ENCODE results near the gene THAP7. TPM values are rescaled to one million over a fixed set of nuclear protein-coding genes. Genes with fewer than 3 reads are reported as not detected.

The THAP7 gene
- total and polyA plus RNA-seq, 9 of the 15 experiments (the other 6 are each of a cell fraction or from before 2014, with no cell fraction given), result 7.9 to 263 (median 84.1) TPM

DNA sequence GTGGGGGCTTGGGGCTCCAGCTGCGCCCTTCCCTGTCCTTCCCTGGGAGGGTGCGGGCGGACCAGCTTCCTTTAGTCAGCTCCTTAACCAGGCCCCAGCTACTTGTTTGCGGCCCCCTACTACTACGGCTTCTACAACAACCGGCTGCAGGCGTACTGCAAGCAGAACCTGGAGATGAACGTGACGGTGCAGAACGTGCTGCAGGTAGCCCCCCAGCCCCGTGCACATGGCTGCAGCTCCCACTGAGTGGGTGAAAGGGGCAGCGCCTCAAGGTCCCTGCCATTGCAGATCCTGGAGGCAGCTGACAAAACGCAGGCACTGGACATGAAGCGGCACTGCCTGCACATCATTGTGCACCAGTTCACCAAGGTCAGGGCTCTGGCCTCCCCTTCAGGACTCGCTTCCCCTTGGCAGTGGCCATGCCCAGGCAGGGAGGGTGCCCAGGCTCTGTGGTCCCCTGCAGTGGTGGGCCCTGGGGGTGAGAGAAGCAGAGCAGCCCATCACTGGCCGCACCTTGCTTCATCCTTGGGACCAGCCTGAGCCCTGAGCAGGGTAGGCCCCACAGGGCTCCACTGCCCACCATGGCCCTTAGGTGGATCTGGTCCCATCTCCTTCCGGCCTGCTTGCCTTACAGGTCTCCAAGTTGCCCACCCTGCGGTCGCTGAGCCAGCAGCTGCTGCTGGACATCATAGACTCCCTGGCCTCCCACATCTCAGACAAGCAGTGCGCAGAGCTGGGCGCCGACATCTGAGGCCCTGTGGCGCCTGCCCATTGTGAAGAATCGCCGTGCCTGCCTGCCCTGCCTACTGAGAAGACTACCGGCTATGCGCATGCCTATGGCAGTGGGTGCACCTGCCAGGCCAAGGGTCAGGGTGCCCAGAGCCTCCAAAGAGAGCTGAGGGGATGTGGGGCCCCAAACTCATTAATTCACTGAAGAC lies 5.1 kb downstream of the THAP7 start (continued):
- TF ChIP-seq ZNF253 (CRISPR knock-in tag; conservative IDR thresholded peaks at IDR 0.05) (0 out of 2 replicates have a peak, but pooled peaks have one; percentile 7), MYC (IDR thresholded peaks at IDR 0.05; ENCODE audit: low read depth, low read length) (no peak), MYC (CRISPR knock-in tag; IDR thresholded peaks at IDR 0.05; ENCODE audit: borderline replicate concordance, low read depth) (0 out of 2 replicates have a peak, but pooled peaks have one; percentile 24), SREBF1 (IDR thresholded peaks at IDR 0.05; ENCODE audit: borderline replicate concordance, low read depth, low read length) (0 out of 2 replicates have a peak, but pooled peaks have one; percentile 11), SETDB1 (IDR thresholded peaks at IDR 0.05; ENCODE audit: low read length) (peak; percentile 3), ZFP30 (CRISPR knock-in tag; IDR thresholded peaks at IDR 0.05; ENCODE audit: borderline replicate concordance) (peak; percentile 33; the same call in 1 of the 2 replicates), RHOXF2B (CRISPR knock-in tag; conservative IDR thresholded peaks at IDR 0.05) (0 out of 2 replicates have a peak, but pooled peaks have one; percentile 39), ZNF57 (CRISPR knock-in tag; IDR thresholded peaks at IDR 0.05) (peak; percentile 11; the same call in 1 of the 2 replicates), ZNF583 (CRISPR knock-in tag; IDR thresholded peaks at IDR 0.05) (0 out of 2 replicates have a peak, but pooled peaks have one; percentile 10), HIVEP1 (CRISPR knock-in tag; IDR thresholded peaks at IDR 0.05) (0 out of 2 replicates have a peak, but pooled peaks have one; percentile 6), ZNF282 (CRISPR knock-in tag; IDR thresholded peaks at IDR 0.05) (no peak), ZNF436 (CRISPR knock-in tag; IDR thresholded peaks at IDR 0.05) (0 out of 2 replicates have a peak, but pooled peaks have one; percentile 43), ZFP1 (CRISPR knock-in tag; IDR thresholded peaks at IDR 0.05) (peak; percentile 53)
- TF ChIP-seq, protein P1, sequence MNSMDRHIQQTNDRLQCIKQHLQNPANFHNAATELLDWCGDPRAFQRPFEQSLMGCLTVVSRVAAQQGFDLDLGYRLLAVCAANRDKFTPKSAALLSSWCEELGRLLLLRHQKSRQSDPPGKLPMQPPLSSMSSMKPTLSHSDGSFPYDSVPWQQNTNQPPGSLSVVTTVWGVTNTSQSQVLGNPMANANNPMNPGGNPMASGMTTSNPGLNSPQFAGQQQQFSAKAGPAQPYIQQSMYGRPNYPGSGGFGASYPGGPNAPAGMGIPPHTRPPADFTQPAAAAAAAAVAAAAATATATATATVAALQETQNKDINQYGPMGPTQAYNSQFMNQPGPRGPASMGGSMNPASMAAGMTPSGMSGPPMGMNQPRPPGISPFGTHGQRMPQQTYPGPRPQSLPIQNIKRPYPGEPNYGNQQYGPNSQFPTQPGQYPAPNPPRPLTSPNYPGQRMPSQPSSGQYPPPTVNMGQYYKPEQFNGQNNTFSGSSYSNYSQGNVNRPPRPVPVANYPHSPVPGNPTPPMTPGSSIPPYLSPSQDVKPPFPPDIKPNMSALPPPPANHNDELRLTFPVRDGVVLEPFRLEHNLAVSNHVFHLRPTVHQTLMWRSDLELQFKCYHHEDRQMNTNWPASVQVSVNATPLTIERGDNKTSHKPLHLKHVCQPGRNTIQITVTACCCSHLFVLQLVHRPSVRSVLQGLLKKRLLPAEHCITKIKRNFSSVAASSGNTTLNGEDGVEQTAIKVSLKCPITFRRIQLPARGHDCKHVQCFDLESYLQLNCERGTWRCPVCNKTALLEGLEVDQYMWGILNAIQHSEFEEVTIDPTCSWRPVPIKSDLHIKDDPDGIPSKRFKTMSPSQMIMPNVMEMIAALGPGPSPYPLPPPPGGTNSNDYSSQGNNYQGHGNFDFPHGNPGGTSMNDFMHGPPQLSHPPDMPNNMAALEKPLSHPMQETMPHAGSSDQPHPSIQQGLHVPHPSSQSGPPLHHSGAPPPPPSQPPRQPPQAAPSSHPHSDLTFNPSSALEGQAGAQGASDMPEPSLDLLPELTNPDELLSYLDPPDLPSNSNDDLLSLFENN (IDR thresholded peaks at IDR 0.05; ENCODE audit: low read depth in 2 of 2, low read length in 2 of 2), result no peak
- TF ChIP-seq, protein P2, sequence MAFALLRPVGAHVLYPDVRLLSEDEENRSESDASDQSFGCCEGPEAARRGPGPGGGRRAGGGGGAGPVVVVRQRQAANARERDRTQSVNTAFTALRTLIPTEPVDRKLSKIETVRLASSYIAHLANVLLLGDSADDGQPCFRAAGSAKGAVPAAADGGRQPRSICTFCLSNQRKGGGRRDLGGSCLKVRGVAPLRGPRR (CRISPR knock-in tag; IDR thresholded peaks at IDR 0.05), result 0 out of 2 replicates have a peak, but pooled peaks have one; percentile 70
- TF ChIP-seq, protein P3, sequence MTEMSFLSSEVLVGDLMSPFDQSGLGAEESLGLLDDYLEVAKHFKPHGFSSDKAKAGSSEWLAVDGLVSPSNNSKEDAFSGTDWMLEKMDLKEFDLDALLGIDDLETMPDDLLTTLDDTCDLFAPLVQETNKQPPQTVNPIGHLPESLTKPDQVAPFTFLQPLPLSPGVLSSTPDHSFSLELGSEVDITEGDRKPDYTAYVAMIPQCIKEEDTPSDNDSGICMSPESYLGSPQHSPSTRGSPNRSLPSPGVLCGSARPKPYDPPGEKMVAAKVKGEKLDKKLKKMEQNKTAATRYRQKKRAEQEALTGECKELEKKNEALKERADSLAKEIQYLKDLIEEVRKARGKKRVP (CRISPR knock-in tag; IDR thresholded peaks at IDR 0.05), result peak; percentile 25; the same call in 1 of the 2 replicates
- TF ChIP-seq, protein P4, sequence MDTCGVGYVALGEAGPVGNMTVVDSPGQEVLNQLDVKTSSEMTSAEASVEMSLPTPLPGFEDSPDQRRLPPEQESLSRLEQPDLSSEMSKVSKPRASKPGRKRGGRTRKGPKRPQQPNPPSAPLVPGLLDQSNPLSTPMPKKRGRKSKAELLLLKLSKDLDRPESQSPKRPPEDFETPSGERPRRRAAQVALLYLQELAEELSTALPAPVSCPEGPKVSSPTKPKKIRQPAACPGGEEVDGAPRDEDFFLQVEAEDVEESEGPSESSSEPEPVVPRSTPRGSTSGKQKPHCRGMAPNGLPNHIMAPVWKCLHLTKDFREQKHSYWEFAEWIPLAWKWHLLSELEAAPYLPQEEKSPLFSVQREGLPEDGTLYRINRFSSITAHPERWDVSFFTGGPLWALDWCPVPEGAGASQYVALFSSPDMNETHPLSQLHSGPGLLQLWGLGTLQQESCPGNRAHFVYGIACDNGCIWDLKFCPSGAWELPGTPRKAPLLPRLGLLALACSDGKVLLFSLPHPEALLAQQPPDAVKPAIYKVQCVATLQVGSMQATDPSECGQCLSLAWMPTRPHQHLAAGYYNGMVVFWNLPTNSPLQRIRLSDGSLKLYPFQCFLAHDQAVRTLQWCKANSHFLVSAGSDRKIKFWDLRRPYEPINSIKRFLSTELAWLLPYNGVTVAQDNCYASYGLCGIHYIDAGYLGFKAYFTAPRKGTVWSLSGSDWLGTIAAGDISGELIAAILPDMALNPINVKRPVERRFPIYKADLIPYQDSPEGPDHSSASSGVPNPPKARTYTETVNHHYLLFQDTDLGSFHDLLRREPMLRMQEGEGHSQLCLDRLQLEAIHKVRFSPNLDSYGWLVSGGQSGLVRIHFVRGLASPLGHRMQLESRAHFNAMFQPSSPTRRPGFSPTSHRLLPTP (IDR thresholded peaks at IDR 0.05; ENCODE audit: borderline replicate concordance, extremely low read depth, insufficient read length), result no peak
